VCaP (cell line): ENCODE measurements around the gene ZNF740.

Experiments
- H3K27ac ChIP-seq: fragments of 450-650 bp; 2 replicates; pipeline ENCODE4 v1.5.1; 2017
- CTCF ChIP-seq: fragments of 450-650 bp; conservative IDR thresholded peaks from 2 replicates; pipeline ENCODE4 v1.5.1; 2017; ENCODE audit warnings: mild to moderate bottlenecking, moderate library complexity

ZNF740 gene

GRCh38 chr12:53180220-53180930 lies at the start of gene ZNF740, which contains the start of gene CSAD:
TSS of gene ZNF740 (plus strand) at chr12:53180722. CDS start at chr12:53181984, 1,262 bp downstream.
TSS of gene CSAD (minus strand) at chr12:53180925. CDS start at chr12:53173470, 7,455 bp downstream.
- no peak for TF ChIP-seq CTCF
- H3K27ac ChIP-seq: peak within 1 kb of the TSS; percentile 98

- no peak overlapping the region for H3K27ac ChIP-seq
- no peak for TF ChIP-seq CTCF
Observed at GRCh38 chr12:53131844-53132243, 48.7 kb upstream of the ZNF740 start.

- H3K27ac ChIP-seq: no peak overlapping the region
- TF ChIP-seq CTCF: no peak
Observed at GRCh38 chr12:53133722-53134121, 46.8 kb upstream of the ZNF740 start.

GRCh38 chr12:53143355-53143754 lies 37.2 kb upstream of the ZNF740 start:
- H3K27ac ChIP-seq: no peak overlapping the region
- TF ChIP-seq CTCF: no peak

- TF ChIP-seq CTCF: no peak
- H3K27ac ChIP-seq: no peak overlapping the region
Observed at GRCh38 chr12:53145383-53146260, 34.9 kb upstream of the ZNF740 start.

GRCh38 chr12:53147181-53147580 lies 33.3 kb upstream of the ZNF740 start:
- no peak overlapping the region for H3K27ac ChIP-seq
- no peak for TF ChIP-seq CTCF

- no peak for TF ChIP-seq CTCF
- no peak overlapping the region for H3K27ac ChIP-seq
Observed at GRCh38 chr12:53147653-53148052, 32.9 kb upstream of the ZNF740 start.
